T-helper 1 cell (primary cell): ENCODE data around the gene BTF3L4.

Experiments used
- DNase-seq, 5 donors: peaks; one replicate each; pipeline ENCODE4 v3.0.0-alpha.2; 2012 to 2020

The BTF3L4 gene

DNA sequence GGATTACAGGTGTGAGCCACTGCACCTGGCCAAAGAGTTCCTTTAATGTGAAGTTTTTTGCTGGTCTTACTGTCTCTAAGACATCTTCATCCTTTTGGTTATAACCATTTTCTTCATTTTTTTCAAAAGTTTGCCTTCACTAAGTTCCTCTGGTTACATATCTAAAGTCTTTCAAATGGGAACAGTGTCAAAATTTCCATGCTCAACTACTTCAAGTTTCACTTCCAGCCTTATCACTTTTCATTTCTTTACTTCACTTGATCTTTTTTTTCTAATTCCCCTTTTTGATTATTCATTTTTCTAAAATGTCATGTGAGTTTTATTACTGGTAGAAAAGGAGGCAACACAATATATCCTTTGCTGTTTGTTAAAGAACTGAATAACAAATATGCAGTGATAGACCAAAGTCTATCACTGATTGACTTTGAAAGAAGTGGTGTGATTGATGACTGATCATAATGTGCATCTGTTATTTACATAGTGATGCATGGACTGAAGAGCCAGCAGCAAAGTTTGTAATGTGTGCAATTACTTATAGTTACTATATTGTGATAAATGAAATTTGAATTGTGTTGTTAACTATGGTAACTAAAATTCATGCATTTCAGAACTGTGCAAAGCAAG, 69.8 kb downstream of the BTF3L4 start:
- no peak for DNase-seq

DNA sequence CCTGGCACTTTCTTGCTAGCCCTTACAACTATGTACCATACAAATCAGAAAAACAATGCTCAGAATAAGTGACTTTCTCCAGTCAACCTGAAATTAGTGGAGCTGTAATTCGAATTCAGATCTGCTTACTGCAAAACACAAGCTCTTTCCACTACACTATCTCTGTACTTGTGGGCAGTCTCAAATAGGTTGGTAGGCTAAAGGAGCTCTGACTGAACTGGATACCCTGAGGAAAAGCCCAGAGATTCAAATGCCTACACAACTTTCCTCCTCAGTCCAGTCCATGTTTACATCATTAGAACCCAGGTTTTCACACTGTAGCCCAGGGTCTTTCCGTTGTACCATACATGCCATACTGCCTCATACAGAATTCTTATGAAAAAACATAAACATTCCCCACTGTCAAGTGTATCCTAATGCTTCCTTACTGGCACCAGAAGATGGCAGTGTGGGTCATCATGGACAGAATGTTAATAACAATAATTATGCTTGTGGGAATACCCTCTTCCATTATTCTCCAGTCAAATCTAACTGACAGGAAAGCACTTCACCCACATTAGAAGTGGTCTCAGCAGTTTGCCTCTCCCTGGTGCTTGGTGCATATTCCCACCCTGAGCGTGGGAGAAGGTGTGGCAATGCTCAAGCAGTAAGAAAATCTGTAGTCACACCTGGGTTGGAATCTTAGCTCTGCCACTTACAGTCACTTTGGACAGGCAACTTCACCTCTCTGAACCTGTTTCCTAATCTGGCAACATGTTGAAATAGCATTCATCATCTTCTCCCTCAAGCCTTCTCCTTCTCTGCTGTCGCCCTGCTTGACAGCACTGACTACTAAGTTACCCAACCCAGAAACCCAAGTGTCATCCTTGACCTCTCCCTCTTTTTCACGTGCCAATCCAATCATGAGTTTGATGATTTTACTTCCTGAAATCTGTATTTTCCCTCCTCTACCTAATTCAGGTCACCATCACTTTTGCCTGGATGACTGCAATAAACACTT, 71.4 kb downstream of the BTF3L4 start:
- DNase-seq, result peak in 2 of 5 donors; percentile 2 to 8

DNA sequence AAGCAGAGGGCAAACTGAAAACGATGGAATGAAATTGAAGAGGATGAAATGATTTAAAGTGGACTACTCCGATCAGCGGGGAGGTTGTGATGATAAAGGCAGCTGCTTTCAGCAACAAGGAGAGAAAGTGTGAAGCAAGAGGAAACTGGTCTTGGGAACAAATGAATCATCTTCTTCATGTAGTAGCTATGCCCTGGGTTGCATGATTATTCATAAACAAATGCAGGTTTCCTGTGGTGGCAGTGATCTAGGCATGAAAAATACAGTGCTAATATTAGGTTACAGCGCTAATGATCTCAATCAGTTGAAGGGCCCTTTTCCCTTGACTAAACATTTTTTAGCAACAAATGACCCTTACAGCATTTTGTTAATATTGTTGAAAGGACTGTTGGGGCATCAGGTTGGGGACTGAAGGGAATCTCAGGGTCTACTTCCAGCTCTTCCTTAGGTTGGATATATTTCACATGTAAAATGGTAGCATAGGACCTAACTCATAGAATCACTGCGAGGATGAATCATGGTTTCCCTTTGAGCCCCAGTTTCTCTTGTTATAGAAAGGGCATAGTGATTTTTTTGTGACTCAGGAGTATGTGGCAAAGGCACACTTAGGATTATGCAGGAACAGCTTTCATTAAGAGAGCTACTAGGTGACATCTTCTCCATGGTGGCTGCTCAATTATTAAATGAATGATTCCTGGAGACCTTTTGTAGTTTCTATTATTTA, 83.9 kb downstream of the BTF3L4 start:
- DNase-seq, result peak in 2 of 5 donors; percentile 8 to 73
